GM12892 (cell line): Measurements from ENCODE around the gene NSRP1.
"Not testable (repeated sequence)": the region's sequence is repeated elsewhere in the genome, so short reads cannot be mapped to it uniquely, and the experiment has no call there.

Experiments
- DNase-seq: peaks from one replicate; pipeline ENCODE4 v3.0.0; 2011; ENCODE audit not compliant: insufficient read length
- FAIRE-seq: peaks from 2 replicates; lab custom pipeline; 2011; peaks lifted over from hg19 to GRCh38; lab: Jason Lieb, UNC
- POLR2A ChIP-seq: IDR thresholded peaks from 2 replicates; pipeline ENCODE4 v1.6.1; 2011; ENCODE audit warnings: low read depth, low read length, control low read depth
- POLR2AphosphoS5 ChIP-seq: IDR thresholded peaks from 2 replicates; pipeline ENCODE4 v1.6.1; 2011; ENCODE audit warnings: low read depth, low read length, control low read depth
- TAF1 ChIP-seq: IDR thresholded peaks from 2 replicates; pipeline ENCODE4 v1.6.1; 2011; ENCODE audit warnings: low read depth, mild to moderate bottlenecking, control low read depth, low read length, borderline replicate concordance

The NSRP1 gene

DNA sequence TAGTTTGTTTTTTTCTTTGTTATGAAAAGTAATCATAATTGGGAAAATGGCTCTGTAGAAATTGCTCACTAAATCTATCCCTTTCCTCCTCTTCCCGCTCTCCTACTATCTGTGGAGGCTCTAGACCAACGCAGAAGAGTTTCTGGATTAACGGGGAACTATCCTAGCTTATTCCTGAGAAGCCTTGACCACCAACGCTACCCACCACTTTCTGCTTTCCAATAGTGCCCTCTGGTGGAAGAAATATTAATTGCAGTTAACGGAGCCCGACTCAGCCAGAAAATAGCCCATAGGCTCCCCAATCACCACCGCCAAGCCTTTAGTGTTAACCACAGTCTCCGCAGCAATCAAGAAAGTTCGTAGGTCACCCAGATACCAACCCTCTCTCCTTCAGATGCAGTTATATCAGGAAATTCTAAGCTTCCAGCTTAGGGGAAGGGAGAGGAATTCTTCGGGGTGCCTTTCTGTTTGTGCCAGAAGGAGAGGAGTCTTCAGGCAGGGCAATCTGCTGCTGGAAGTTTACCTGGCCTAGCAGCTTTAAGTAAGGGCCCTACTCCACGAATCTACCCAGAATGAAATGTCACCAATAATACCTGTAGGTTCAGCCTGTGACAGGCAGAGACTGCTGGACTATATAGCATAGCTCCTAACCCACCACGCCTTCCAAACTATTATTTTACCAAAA lies 23.0 kb upstream of the NSRP1 start:
- DNase-seq: peak; percentile 39
- no peak for TF ChIP-seq TAF1
- no peak for TF ChIP-seq POLR2A
- TF ChIP-seq POLR2AphosphoS5: no peak
- FAIRE-seq: peak; percentile 78

DNA sequence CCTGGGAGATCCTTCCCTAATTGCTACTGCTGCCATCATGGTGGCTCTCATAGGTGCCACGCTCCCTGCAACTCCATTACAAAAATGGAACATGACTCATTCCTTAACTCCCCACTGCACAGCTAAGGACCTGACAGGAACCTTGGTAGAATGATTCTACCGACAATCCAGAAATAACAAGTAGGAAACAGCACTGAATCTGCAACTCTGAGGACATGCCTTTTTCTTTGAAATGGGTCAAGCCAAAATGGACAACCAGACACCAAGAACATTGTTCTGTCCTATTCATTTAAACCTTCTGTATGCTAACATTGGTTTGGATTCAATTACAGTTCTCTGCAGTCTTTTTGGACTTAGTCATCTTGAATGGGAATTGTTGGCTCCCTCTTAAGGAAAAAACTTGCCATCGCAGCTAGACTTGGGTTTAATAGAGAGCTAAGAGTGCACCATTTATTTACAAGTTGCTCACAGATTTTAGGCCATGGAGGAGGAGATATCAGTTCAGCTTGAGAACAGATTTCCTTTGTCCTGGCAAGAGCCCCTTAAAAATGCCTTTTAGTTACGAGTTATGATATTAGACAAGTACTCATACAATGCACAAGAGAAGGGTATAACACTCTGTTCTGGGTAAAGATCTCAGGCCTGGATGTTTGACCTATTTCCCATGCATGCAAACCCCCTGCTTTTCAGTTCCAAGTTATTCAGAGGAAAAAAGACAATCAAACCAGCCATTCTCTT lies 20.9 kb upstream of the NSRP1 start:
- peak; percentile 88 for FAIRE-seq
- no peak for TF ChIP-seq TAF1
- peak; percentile 29; the same call in 1 of the 2 replicates for TF ChIP-seq POLR2A
- no peak for DNase-seq

DNA sequence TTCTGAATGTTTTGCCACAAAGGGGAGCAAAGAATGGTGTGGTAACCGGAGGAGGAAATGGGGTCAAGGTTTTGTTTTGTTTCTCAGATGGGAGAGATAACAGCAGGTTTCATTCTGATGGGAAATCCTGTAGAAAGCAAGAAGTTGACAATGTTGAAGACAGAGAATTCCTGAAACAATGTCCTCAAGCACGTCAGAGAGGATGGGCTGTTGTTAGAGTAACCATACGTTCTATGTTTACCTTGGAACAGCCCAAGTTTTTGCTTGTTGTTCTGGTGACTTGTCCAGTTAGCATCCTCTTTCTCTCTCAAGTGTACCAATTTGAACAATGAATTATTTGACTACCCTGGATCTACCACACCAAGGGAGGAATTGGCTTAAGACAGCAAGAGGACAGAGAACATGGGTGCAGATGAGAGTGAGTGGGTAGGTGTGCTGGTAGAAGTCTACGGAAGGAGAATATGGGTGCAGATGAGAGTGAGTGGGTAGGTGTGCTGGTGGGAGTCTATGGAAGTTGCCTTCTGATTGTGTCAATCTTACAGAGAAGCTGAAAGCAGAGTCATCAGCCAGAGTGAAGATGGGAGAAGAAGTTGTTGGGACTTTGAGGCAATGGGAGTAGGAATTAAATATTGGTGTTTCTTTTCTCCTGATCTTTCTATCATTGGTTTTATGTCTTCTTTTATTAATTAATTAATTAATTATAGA lies 14.8 kb upstream of the NSRP1 start:
- TF ChIP-seq POLR2AphosphoS5 (no peak), TAF1 (no peak), POLR2A (no peak)
- DNase-seq (no peak), FAIRE-seq (no peak)

DNA sequence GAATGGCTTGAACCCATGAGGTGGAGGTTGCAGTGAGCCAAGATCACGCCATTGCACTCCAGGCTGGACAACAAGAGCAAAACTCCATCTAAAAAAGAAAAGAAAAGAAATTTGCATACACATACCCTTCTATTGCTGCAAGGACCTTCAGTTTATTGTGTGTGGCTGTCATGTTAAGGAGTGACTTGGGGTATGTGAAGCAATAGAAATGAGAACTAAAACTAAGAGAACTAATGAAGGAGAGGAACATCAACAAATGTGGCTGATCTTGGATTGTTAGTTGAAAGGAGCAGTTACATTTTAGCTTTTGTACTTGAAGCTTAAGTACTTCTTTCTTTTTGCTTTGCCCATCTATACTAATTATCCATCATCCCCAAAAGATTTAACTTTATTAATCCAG lies 12.7 kb upstream of the NSRP1 start:
- DNase-seq (no peak), FAIRE-seq (peak; percentile 21)
- TF ChIP-seq POLR2A (no peak), TAF1 (no peak), POLR2AphosphoS5 (no peak)

DNA sequence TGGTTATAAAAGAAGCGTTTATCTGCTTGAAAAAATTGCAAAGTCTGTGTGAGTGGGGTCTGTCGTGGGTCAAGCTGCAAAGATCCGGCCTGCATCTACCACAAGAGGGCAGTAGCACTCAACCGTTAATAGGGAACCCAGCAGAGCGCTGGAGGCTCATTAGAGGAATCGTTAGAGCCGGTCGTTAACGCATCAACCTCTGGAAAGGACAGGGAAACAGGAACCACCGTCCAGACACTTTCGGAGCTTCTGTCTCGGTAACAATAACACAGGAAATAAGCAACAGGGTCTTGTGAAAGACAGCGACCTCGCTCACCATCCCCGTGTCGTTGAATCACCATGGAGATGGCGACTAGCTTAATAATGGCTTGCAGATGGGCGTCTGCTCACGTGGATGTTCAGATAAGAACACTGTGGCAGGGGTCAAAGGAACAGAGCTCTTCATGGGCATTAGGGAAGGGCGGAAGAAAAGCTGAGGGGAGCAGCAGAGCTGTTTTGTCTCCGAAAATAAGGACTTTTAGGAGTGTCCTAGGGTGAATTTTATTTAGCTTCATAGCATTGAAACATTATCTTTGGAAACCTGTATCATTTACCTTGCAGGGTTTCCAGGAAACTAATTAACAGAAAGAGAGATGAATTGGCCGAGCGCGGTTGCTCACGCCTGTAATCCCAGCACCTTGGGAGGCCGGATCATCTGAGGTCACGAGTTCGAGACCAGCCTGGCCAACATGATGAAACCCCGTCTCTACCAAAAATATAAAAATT lies 11.9 kb upstream of the NSRP1 start:
- DNase-seq: peak; percentile 38
- no peak for TF ChIP-seq POLR2A
- TF ChIP-seq POLR2AphosphoS5: no peak
- no peak for TF ChIP-seq TAF1

DNA sequence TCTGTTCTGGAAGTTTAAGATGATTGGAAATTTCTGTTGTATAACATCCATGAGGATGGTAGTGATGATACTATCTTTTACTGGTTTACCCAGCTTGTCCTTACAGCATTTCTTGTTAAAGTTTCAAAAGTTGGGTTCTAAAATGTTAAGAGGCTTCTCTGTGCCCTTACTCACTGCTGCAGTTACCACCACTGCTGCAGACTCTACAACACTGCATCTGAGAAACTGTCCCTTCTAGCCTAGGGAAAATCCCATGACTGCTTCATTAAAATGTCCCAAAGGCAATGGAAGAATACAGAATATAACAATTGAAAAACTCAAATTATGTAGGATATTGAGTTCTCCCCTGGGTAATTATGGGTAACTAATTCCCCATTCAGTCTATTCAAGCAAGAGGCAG lies 3.8 kb upstream of the NSRP1 start:
- FAIRE-seq: peak; percentile 50
- no peak for DNase-seq
- no peak for TF ChIP-seq POLR2A
- TF ChIP-seq TAF1: no peak
- TF ChIP-seq POLR2AphosphoS5: no peak

More for the DNA sequence above, 11.9 kb upstream of the NSRP1 start:
- peak; percentile 89 for FAIRE-seq

DNA sequence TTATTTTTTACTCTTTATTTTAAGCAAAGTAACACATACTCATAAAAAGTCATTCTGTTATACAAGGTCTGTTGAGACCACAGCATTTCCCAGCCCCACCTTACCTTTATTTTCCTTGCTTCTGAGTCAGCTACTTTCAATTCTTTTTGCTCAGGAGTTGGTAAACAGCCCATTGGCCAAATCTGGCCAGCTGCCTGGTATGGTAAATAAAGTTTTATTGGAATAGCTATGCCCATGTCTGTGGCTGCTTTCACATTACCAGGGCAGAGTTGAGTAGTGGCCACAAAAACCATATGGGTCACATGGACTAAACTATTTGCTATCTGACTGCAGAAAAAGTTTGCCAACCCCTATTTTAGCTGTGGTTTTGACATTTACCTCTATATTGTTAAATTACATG lies 3.4 kb upstream of the NSRP1 start:
- FAIRE-seq (peak; percentile 46), DNase-seq (no peak)
- TF ChIP-seq POLR2A (no peak), POLR2AphosphoS5 (no peak), TAF1 (no peak)

DNA sequence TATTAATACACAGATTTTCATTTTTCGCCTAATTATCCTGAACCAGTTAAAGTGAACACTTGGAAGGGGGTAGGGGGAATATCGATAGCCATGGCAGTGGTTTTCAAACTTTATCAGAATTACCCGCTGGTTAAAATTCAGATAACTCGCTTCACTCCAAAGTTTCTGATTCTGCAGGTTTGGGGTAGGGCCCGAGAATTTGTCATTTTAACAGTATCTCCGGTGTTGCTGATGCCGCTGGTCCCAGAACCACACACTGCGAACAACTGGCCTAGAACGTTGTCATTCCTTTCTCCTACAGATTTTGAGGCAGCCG lies 313 bp upstream of the NSRP1 start:
- no peak for DNase-seq

DNA sequence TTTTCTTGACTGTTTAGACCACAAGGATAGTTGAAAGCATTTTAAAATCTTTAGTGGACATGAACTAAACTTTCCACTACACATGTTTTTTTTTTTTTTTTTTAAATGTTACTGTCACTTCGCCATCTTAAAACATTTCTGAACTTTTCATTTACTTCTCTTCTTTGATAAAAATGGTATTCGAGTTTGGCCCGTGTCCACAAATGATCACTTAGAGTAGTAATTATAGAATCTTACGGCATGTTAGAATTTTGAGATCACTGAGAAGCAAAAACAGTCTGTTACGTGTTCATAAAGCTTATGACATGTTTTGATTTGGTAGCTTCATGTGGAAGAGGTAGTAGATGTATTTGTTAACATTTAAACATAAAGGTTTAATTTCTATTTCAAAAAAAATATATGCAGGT lies 1.1 kb downstream of the NSRP1 start:
- TF ChIP-seq POLR2A (no peak), POLR2AphosphoS5 (no peak), TAF1 (no peak)
- DNase-seq (no peak), FAIRE-seq (no peak)

More for the DNA sequence above, 313 bp upstream of the NSRP1 start:
- no peak for FAIRE-seq
- no peak for TF ChIP-seq POLR2AphosphoS5
- TF ChIP-seq TAF1: no peak
- no peak for TF ChIP-seq POLR2A

DNA sequence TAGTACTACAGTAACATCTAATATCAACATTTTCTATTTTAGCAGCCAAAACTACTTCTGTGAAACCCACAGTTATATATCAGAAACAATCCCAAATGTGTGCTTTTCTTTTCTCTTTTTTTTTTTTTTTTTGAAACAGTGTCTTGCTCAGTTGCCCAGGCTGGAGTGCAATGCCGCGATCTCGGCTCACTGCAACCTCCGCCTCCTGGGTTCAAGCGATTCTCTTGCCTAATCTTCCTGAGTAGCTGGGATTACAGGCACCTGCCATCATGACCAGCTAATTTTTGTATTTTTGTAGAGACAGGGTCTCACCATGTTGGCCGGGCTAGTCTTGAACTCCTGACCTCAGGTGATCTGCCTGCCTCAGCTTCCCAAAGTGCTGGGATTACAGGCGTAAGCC lies 2.0 kb downstream of the NSRP1 start:
- not testable (repeated sequence) for DNase-seq, FAIRE-seq

DNA sequence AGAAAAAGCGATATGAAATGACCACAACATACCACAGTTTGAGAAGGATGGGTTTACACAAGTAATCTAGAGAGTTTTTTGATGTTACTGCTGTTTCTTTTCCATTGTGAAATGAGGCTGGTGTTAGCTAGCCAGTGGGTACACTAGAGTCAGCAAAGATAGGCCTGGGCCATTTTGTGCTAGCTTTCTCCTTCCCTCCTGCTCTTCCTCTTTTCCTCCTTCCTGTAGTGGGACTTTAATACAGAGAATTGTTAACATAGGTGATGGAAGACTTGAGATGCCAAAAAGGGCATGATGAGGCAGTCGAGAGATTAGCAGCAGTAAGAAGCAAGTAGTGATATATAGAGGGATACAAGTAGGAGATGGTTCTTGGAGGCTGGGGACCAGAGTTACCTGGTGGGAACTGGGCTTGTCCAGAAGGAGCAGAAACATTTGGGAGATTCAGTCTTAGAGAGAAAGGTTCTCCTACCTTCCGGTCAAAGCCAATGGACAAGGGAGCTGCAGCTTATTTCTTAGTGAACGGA lies 7.7 kb downstream of the NSRP1 start:
- DNase-seq: no peak
- FAIRE-seq: no peak
- no peak for TF ChIP-seq TAF1
- TF ChIP-seq POLR2AphosphoS5: no peak
- no peak for TF ChIP-seq POLR2A

DNA sequence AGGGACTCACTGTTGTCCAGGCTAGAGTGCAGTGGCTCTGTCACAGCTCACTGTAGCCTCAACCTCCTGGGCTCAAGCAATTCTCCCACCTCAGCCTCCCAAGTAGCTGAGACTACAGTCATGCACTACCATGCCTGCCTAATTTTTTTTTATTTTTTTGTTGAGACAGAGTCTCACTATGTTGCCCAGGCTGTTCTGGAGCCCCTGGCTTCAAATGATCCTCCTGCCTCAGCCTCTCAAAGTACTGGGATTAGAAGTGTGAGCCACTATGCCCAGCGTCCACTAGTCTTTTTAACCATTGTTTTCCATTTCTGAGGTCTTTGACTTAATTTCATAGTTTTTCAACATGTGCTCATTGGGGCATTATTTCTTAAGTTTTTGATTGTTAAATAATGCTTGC lies 13.5 kb downstream of the NSRP1 start:
- TF ChIP-seq POLR2A: no peak
- TF ChIP-seq POLR2AphosphoS5: no peak
- no peak for TF ChIP-seq TAF1
- DNase-seq: no peak
- FAIRE-seq: no peak
